Middle frontal gyrus (tissue), 1 donor: ENCODE measurements around the gene CLC.
"Not testable (repeated sequence)": the region's sequence is repeated elsewhere in the genome, so short reads cannot be mapped to it uniquely, and the experiment has no call there.

Experiments used
- DNase-seq: peaks from one replicate; pipeline ENCODE4 v3.0.0-alpha.2; 2015; ENCODE audit warnings: low spot score; ENCODE audit errors: extremely low spot score

CLC gene

GRCh38 chr19:39729594-39729993, 8.2 kb downstream of the CLC start:
- no peak for DNase-seq

GRCh38 chr19:39728040-39728439, 9.8 kb downstream of the CLC start:
- no peak for DNase-seq

DNA sequence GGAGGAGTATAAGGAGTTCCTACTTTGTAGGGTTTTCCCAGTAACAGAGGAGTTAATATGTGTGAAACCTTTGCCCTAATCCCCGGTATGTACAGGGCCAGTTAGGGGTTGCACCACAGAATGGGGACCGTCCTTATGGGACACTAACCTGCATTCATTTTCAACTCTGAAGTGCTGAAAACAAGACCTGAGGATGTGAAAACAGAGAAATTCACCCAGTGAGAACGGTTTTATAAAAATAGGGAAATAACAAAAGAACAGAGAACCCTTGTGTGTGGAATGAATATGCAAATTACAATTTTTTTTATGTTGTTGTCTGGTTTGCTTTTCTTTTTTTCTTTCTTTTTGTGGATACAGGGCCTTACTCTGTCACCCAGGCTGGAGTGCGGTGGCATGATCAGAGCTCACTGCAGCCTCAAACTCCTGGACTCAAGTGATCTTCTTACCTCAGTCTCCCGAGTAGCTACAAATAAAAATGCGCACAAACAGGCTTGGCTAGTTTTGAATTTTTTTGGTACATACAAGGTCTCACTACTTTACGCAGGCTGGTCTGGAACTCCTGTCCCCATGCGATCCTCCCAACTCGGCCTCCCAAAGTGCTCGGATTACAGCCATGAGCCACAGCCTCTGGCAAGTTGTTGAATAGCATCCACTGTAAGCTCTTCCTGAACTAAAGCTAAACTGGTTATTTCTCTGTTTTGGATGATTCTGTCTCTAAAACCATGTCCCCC, 10.6 kb downstream of the CLC start:
- DNase-seq = no peak

- no peak for DNase-seq
These were observed 11.8 kb downstream of the CLC start for GRCh38 chr19:39725995-39726394.

DNA sequence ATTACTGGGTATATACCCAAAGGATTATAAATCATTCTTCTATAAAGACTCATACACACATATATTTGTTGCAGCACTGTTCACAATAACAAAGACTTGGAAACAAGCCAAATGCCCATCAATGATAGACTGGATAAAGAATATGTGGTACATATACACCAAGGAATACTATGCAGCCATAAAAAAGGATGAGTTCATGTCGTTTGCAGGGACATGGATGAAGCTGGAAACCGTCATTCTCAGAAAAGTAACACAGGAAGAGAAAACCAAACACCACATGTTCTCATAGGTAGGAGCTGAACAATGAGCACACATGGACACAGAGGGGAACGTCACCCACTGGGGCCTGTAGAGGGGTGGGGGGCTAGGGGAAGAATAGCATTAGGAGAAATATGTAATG, 17.7 kb downstream of the CLC start:
- DNase-seq = not testable (repeated sequence)

DNA sequence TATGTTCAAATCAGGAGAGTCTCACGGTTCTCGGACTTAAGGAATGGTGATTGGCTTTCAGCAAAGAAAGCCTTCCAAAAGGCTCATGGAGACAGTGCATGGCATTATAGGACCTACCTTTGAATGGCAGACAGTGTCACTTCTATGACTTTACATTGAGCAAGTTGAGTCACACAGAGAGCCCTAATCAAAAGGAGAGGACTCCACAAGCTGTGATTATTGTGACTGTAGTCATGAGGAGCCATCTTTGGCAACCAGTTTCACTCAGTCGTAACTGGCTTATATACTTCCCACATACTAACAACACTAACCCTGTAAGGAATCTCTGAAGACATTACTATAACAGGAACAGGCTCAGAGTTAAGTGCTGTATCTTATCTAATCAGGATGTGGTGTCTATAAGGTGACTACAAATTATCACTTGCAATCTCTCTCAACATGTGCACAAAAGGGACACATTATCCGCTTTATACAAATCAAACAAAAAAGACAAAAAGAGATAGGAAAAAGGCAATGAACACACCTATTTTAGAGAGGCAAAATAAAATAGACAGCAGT, 27.4 kb downstream of the CLC start:
- DNase-seq = no peak

DNA sequence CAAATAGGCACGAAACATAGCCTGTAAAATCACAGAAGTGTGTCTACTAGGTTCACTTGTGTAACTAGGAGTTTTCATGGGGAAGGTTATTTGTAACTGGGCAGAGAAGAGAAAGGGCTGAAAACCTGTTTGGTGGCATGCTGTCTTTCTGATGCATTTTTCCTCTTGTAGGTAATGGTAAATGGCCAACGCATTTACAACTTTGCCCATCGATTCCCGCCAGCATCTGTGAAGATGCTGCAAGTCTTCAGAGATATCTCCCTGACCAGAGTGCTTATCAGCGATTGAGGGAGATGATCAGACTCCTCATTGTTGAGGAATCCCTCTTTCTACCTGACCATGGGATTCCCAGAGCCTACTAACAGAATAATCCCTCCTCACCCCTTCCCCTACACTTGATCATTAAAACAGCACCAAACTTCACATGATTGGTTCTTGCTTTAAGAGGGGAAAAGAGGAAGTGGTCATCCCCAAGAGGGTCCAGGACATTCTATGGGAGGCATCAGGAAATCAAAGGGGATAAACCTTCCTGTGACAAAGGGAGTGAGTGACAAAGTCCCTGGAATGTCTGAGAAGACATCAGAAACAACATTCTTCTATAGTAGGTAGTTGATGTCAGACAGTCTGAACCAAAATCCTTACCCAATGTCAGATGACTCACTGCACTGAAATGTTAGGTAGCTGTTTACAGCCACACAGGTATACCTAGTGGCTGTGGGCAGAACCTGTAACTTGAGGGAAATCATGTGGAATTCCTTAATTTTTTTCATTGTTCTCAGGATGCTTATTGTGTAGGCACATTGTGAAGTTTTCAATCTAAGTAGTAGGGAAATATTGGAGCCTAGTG, 28.6 kb downstream of the CLC start:
- DNase-seq = no peak

DNA sequence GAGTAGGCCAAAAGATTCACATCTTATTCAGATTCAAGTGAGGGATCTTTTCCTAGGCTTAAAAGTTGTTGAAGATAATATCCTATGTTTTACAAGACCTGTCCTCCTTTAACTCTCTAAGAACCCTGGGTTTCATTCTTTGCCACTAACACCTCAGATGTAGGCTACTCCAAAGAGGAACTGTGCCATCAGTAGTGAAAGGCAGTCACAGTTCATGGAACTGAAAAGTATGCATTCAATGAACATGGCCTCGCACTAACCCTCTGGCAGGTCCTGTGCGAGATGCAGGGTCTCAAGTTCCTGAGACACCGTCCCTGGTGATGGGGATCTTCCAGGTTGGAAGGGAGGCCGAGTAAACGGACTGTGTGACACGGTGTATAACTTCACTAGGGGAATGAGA, 29.2 kb downstream of the CLC start:
- DNase-seq = no peak

DNA sequence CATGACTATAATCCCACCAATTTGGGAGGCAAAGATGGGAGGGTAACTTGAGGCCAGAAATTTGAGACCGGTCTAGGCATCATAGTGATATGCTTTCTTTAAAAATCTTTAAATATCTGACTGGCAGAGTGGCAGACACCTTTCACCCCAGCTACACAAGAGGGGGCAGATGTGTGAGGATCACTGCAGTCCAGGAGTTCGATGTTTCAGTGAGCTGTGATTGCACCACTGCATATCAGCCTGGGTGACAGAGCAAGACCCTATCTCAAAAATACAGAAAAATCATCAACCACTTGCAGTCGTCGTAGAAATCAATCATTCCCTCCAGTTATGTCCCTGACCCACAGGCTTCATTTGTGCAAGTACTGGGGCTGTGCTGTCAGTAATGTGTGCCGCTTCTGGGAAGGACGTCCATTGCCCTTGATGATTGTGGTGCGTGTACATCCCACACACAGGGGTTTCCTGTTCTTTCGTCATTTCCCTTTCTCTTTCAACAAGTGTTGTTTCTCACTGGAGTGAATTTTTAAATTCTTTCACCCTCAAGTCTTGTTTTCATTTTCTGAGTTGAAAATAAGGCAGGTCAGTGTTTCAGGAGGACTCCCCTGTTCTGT, 32.1 kb downstream of the CLC start:
- no peak for DNase-seq

DNA sequence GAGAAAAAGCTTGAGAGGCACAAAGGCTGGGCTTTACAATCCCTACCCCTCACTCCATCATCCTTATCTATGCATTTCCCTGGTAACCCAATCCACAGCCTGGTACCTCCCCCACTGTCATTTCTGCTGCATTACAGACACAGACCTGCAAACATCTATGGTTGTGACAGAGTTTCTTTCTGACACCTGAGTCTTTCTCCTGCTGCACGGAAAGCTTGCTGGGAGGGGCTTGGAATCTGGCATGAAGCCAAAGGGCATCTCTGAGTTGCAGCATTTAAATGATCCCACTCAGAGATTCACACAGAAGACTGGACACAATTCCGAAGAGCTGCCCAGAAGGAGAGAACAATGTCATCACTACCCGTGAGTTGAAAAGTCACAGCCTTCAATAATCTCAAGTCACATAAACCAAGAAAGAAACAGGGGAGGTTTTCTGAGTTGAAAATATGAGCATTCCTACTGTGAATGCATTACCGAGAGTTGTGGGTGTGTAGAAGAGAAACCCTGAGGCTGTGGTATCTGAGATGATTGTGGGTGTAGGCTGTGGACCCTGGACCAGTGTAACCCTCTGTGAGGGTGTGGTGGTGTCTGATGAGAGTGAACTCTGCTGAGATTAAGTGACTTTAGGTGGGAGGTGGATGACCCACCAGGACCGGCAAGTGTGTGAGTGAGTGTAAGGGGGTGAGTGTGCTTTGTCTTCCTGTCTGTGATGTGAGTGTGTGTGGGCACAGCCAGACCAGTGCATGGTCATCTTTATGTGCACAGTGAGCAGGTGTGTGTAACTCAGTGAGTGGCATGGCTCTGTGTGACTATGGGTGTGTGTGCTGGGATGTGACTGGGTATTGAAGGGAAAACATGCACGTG, 33.4 kb downstream of the CLC start, which contains the start of gene LGALS14:
LGALS14 (plus strand) TSS at position 301 of the 864 bp plus-strand sequence; CDS start at position 349, 48 bp downstream.
- DNase-seq = no peak

GRCh38 chr19:39701291-39701690, 36.5 kb downstream of the CLC start:
- DNase-seq = no peak

GRCh38 chr19:39698535-39698934, 39.3 kb downstream of the CLC start:
- DNase-seq = no peak

GRCh38 chr19:39696387-39696786, 41.4 kb downstream of the CLC start:
- no peak for DNase-seq

DNA sequence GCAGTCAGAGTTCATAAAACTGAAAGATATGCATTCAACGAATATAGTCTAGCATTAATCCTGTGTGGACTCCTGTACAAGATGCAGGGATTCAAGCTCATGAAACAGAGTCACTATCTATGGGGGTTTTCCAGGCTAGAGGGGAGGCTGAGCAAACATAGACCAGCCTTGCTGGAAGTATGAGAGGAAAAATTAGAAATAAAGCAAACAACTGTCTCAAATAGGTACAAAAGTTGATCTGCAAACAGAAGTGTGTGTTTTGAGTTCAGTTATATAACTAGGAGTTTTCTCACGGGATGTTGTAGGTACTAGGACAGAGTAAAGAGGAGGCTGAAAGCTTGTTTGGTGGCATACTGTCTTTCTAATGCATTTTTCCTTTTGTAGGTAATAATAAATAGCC, 42.1 kb downstream of the CLC start:
- DNase-seq = no peak

GRCh38 chr19:39692822-39693221, 45.0 kb downstream of the CLC start:
- DNase-seq = no peak

- no peak for DNase-seq
These were observed 45.7 kb downstream of the CLC start for GRCh38 chr19:39692166-39692565.

GRCh38 chr19:39688637-39689036, 49.2 kb downstream of the CLC start:
- DNase-seq = not testable (repeated sequence)

DNA sequence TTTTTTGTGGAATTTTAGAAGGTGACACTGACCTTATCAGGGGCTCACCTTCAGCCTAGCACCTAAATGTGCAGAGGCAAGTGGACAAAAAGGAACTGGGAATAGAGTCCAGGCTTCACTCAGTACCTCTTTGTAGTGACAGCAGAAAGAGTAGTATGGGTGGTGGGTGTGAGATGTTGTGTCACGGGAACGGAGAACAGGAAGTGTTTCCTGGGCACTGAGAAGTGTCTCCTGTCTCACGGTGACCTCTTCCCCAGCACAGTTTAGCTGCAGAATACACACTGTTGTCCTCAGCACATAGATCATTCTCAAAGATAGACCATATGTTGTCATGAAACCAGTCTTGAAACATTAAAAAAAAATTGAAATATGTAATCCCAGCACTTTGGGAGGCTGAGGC, 51.1 kb downstream of the CLC start:
- no peak for DNase-seq

GRCh38 chr19:39684267-39684666, 53.6 kb downstream of the CLC start:
- no peak for DNase-seq

- no peak for DNase-seq
These were observed 56.4 kb downstream of the CLC start for GRCh38 chr19:39681416-39681815.
